Stimulated activated CD4-positive, alpha-beta T cell treated with anti-CD3 and anti-CD28 coated beads, Interleukin-4, amount 100 ng/mL, for 48 hours (primary cell): ENCODE results near the gene MGMT.
"Not testable (repeated sequence)": the region's sequence is repeated elsewhere in the genome, so short reads cannot be mapped to it uniquely, and the experiment has no call there.

Experiments
- DNase-seq, 2 donors: peaks; one replicate each; pipeline ENCODE4 v3.0.0-alpha.2; 2020; ENCODE audit warnings: low read depth in 2 of 2

Gene MGMT

DNA sequence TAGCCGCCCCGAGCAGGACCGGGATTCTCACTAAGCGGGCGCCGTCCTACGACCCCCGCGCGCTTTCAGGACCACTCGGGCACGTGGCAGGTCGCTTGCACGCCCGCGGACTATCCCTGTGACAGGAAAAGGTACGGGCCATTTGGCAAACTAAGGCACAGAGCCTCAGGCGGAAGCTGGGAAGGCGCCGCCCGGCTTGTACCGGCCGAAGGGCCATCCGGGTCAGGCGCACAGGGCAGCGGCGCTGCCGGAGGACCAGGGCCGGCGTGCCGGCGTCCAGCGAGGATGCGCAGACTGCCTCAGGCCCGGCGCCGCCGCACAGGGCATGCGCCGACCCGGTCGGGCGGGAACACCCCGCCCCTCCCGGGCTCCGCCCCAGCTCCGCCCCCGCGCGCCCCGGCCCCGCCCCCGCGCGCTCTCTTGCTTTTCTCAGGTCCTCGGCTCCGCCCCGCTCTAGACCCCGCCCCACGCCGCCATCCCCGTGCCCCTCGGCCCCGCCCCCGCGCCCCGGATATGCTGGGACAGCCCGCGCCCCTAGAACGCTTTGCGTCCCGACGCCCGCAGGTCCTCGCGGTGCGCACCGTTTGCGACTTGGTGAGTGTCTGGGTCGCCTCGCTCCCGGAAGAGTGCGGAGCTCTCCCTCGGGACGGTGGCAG lies at the start of gene MGMT:
Gene MGMT, plus strand, starts transcription at position 539 of the 656 bp plus-strand sequence.
- DNase-seq = peak; percentile 98 to 99

DNA sequence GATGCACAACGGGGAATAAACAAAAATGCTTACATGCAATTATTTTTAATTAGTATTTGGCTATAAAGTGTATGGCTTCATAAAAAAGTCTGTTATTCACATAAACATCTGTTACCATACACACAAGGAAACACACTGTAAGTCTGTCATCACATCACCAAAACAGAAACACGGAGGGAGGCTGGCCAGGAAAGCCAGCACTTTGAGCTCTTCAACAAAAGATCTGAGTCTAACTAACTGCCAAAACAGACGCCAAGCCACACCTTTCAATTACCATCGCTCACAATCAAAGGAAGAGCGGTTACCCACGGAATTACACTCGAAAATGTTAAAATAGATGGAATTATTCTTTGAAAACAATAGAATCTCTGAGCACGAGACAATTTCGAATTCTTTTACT lies 49.2 kb upstream of the MGMT start:
- no peak for DNase-seq

DNA sequence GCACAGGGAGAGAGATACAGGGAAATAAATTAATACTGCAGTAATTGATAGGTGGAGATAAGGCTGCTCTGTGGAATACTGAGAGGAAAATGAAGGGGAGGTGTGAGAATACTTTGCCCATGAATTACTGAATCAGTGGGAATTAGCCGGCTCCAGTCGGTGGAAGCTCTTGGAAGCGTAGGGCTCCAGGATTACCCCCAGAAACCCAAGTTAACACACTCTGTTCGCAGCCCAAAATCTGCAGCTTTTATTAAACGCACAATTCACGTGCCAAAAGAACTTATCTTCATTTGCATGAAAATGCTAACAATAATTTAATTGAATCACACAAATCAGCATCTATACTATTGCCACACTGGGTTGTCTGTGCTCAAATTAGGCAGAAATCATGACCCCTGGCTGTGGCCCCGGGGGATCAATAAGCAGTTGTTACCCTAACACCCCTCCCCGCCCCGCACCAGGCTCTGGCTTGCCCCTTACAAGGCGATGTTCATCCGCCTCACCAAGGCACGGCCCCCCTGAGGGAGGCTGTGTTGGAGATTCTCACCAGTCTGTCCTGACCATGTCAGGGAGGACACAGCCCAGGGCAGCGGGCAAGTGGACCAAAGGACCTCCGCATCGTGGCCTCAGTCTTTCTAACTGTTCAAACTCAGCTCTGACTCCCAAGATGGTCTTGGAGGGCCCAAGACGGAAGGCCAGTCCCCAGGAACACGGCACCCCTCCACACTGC lies 48.4 kb upstream of the MGMT start:
- no peak for DNase-seq

DNA sequence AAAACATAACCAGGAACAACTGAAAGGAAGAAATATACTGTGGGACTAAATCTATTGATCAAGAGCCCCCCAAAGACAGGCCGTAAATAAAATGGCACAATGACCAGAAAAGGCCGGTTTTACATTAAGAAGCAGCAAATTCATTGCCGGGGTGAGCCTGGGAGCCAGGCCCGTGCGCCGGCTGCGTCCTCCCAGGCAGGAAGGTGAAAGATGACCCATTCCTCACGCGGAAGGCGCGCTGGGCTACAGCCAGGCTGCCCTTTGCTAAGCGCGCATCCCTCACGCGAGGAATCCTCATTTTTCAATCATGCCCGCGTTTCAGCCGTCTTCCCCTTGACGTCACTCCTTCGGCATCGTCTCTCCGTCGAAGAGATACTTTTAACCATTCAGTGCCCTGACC lies 47.6 kb upstream of the MGMT start:
- no peak for DNase-seq

DNA sequence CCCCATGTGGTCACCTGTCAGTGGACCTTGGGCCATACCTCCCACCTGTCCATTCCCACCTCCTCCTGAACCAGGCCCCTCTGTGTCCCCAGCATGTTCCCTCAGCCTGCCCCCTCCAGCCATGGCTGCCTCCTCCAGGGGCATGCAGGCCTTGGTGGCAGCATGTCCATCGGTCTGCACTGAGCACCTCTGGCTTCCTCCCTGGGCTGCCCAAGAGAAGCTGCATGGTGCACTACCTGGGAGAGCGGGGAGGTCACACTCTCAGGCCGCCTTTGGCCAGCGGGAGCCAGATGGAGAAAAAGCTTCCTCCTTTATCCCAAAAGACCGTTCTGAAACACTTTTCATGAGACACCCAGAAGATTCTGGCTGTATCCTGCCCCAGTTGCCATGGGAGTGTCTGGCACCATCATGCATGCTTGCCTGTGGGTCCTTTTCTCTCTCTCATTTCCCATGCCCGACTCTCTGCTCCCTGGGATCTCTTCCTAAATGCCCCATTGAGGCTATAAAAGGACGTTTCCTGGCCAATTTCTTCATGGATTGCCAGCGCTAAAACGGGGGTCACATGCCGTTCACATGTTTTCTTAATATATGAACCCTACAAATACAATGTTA lies 45.5 kb upstream of the MGMT start:
- DNase-seq = no peak

DNA sequence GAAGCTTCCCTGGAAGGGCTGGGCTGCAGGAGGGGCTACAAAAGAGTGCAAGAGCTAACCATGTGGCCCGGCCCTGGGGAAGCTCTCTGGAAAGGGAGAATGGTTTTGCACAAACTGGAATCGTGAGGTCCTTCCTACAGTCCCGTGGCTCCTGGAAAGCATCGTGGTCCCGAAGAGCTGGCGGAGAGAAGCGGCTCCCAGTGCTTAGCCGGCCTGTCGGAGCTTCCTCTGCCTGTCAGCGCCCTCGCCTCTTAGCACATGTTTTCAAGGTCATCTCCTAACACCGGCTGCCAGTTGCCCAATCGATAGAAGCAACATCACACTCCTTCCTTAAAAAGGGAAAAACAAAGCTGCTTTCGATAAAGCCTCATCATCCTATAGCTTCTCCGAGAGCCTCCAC lies 42.1 kb upstream of the MGMT start:
- no peak for DNase-seq

DNA sequence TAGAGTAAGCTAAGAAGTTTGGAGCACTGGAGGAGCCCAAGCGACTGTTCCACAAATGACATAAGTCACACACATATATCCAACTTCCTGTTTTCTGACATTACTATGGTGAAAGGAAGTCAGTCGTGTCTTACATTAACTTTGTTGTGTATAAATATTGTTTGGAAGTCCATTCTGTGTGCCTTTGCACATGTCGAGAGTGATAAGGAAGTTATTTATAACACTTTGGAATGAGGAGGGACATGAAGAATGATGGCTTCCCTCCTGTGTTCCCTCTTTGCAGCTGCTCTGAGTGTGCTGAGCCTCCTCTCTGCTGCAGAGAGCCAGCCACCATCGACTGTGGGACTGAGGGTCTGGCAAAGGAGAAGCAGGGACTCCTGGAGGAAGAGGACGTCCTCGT lies 40.4 kb upstream of the MGMT start:
- DNase-seq = no peak

DNA sequence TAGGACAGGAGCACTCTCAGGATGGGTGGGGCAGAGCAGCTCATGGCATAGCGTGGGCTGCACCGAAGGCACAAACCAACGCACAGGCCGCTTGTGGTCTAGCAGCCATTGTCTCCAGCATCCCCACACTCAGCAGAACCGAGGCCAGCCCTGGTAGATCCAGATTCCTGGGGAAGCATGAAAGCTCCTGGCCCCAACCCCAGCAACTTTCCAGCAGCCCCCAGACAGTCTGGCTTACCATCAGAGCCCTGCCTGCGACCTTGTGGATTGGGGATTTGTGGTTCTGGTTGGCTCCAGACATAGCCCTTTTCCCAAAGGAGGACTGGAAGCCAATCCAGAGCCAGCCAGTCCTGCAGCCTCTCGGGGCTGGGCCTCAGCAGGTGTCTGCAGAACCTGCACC lies 33.8 kb upstream of the MGMT start:
- DNase-seq = no peak

DNA sequence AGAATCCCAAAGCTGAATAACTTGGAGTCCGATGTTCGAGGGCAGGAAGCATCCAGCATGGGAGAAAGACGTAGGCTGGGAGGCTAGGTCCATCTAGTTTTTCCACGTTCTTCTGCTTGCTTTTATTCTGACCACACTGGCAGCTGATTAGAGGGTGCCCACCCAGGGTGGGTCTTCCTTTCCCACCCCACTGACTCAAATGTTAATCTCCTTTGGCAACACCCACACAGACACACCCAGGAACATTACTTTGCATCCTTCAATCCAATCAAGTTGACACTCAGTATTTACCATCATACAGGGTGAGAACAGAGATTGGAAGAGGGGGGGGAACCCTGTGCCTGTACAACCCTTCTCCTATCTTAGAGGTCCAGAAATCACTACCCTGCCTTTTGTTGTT lies 31.3 kb upstream of the MGMT start:
- not testable (repeated sequence) for DNase-seq

DNA sequence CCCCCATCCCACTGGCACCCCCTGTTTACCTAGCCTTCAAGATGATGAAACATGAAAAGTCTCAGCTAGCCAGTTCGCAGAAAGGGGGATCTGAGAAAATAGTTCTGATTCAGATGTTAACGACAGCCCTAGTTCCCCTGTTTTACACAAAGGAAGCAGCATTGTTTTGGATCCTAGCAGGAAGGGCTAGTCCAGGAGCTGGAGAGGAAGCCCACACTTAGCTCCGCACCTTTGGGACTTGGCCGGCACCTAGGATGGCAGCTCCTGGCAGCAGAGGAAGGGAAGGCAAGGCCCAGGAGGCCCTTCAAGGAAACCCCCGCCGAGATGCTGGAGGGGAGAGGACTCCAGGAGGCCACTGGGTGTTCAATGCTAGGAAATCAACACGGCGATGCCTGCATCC lies 29.0 kb upstream of the MGMT start:
- DNase-seq = no peak

DNA sequence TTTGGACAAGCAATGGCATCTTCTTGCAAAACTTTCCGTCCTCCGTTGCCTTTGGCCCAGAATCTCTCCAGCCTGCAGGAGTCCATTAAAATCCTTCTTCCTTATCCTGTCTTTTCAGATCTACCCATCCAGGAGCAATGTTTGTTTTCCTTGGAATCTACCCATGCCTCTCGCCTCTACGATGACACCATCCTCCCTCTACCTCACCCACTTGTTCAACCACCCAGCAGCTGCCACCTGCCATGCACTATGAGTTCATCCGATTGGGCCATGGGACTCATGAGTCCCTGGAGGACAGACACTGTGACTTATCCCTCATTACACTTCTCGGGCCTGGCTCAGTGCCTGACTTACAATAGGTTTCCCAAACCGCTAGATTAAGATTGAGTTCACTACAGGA lies 26.8 kb upstream of the MGMT start:
- DNase-seq = no peak

DNA sequence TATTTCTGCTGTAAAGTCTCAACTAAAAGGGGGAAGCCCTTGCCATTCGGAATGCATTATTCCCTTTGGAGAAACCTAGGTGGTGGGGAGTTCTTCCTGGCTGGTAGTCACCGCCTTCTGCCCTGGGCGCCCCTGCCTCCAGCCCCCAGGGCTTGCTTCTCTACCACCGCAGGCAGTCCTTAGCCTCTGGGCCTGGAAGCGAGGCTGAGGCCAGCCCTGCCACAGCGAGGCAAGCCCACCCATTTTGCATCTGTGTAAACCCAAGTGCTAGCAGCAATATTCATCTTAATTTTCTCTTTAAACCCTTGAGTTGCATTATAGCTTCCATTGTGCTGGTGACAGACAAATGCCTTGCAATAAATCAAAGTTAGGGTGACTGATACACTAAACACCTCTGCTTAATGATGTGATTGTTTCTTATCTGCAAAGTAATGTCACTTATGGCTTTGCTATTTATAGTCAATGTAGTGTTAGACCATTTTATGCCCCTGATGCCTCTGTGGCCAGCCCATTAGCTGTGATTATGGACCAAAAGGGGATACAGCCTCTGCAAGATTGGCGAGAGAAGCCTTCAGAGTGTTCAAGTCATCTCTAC lies 26.2 kb upstream of the MGMT start:
- DNase-seq = no peak

DNA sequence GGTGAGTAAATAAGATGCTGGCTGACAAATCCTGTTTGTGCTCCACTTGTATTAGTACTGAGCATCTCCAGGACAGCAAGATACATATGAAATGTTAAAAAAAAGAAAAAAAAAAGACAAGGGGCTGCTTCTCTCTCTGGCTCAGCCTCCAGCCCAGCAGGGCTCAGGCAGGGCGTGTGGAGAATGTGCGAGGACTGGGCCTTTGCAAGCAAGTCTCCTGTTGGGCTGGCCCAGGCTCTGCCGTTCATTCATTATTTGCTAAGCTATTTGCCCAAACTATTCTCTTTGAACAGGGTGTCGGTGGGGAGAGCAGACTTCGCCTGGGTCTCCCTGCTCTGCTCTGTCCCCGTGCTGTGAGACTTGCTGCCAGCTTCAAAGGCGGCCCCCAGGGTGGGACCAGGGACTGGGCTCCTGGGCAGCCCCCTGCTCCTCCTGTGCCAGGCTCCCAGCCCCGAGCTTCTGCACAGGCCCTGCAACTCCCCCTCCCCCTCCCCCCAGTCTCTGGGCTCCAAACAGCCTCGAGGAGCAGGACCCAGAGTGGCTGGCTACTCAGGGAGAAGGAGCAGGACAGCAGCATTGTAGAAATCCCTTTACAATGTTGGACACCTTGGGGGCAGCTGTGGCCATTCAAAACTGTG lies 25.6 kb upstream of the MGMT start:
- DNase-seq = no peak

DNA sequence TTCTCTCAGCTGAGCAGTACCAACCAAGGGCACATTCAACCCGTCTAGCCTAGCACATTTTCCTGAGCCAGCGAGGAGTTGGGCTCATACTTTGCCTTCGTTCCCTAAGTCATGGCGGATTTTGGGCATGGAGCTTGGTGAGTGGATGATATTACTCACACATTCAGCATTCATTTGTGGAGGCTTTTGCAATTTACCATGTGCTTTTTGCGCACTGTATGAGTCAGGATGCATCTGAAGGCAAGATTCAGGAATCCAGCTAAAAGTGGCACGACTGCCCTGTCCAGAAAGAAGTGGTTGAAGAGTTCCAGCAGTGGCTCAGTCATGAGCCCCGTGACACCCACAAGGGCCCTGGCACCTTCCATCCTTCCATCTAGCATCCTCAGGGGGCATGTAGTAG lies 24.2 kb upstream of the MGMT start:
- DNase-seq = no peak

DNA sequence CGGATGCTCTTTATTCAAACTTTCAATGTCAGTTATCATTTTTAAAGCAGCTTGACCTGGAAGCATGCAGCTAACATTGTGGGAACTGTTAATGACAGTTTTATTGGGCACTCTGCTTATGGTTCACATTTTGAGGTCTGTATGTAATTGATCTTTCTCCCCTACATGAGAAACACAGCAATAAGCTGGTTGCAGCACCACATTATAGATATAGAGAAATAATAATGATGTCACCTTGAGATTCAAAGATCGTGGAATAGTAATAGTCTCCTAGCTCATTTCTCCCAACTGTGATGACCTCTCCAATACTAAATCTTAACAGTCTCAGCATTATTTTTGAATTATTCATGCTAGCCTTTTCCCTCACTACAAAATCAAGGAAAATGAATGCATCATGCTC lies 22.7 kb upstream of the MGMT start:
- no peak for DNase-seq

DNA sequence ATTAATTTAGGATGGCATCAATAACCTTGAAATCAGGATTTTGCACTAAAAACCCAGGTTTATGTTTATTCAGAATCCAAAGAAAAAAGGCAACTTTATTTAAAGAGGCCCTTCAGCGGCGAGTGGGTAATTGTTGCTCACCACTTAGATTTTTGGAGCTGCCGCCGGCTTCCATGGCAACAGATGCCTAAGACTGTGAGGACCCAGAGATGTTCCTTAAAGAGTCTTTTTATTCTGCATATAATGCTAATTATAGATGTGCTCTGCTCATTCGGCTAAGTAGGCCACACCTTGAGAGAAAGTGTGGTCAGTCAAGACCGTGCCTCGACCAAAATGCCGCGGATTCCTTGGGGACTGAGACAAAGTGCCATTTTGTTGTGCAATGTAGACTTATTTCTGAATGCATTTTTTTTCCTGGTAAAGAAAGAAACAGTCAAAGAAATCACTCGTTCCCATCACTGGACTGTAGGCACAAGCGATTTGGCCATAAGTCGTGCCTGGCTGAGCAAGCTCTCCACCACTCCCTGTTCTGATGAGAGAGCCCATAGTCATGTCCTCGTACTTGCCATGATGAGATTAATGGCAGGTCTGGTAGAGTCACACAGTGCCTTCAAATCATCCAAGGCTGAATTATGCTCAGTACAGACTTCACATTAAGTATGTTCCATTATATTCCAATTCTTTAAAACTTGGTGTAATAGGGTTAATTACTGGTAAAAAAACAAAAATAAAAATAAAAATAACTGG lies 21.4 kb upstream of the MGMT start:
- DNase-seq = no peak

DNA sequence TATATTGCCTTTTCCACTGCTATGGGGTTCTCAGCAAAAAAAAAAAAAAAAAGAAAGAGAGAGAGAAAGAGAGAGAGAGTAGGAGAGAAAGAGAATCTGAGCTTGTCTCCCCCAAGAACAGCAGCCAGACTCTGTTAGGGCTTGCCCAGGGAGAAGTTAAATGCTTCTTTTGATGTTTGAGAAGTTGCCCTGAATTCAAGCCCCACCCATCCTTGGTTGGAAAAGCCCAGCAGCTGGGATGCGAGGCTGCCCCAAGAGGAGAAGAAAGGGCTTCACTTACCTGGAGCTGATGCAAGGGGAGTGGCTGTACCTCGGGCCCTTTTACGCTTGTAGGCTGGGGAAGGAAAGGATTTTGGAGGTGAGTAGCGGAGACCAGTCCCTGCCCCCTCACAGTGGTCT lies 20.9 kb upstream of the MGMT start:
- DNase-seq = no peak

DNA sequence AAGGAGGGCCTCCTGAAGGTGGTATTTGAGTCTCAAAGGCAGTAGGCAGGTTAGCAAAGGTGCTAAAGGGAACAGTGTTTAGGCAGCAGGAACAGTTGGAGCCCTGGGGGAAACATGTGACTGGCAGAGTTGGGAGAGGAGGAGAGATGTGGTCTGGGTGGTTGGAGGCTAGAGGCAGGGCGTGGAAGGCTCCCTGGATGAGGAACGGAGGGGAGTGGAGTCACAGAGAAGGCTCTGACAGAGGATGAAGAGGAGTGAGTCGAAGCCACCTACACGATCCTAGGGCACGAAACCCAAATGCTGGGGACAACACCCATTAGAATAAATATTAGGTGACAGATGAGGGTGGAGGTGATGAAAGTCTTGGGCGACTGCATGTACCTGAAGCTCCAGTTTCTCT lies 19.6 kb upstream of the MGMT start:
- no peak for DNase-seq

DNA sequence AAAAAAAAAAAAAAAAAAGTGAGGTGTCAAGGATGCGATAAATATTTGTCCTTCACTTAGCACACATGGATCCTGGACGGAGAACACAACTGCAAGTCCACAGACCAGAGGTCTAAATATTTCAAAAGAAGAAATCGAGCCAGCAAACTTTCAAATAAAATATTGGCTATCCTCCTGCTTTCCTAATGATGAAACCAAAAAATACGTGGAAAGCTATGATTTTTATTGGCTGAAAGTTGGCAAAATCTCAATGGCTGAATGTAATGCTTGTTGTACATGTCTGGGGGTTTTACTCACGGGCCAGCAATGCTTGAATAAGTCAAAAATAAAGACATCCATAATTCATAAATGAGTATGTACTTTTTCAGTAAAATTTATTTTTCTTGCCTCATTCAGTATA lies 19.0 kb upstream of the MGMT start:
- DNase-seq = no peak

DNA sequence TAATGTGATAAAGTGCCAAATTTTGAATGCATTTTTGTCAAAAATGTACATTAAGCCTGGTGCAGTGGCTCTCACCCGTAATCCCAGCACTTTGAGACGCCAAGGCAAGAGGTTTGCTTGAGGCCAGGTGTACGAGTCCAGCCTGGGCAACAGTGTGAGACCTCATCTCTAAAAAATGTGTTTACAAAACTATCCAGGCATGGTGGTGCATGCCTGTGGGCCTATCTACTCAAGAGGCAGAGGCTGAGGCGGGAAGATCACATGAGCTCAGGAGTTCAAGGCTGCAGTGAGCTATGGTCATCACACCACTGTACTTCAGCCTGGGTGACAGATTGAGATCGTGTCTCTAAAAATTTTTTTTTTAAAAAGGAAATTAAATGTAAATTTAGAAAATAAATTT lies 18.5 kb upstream of the MGMT start:
- DNase-seq = no peak

DNA sequence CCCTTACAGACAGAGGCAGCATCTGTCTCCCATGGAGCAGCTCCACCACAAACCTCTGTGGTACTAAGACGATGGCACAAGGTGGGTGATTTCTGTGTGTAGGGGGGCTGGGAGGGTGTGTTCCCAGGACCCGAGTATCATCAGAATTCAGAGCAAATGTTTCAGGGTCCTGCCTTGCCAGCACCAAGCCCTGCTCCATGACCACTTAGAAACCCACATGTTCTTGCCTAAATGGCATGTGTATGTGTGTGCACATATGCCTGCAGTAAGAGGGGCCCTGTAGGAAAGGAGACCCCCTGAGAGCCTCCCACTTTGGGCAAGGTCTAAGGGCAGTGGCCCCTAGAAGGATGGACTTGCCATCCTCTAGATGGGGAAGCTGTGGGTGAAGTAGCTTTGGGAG lies 17.1 kb upstream of the MGMT start:
- DNase-seq = no peak

DNA sequence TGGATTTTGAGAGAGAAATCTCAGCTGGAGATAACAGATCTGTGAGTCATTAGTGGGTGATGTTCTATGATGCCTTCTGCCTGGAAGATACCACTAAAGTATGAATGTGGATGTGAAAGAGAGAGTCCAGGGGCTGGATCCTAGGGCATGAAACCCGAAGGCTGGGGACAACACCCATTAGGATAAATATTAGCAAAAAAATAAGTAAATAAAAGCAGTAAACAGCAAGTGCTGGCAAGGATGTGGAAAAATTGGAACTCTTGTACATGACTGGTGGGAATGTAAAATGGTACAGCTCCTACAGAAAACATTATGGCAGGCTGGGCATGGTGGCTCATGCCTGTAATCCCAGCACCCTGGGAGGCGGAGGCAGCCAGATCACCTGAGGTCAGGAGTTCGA lies 16.6 kb upstream of the MGMT start:
- DNase-seq = no peak
